ENCODE data around the gene MC1R.
A peak's percentile ranks its signal among the peaks of the same experiment; 100 is the strongest.
"Not testable (repeated sequence)": the region's sequence is repeated elsewhere in the genome, so short reads cannot be mapped to it uniquely, and the experiment has no call there.

Gene MC1R
- total RNA-seq = 9.6 reads per million, percentile 31 among the genes with 10 or more reads in this experiment

DNA sequence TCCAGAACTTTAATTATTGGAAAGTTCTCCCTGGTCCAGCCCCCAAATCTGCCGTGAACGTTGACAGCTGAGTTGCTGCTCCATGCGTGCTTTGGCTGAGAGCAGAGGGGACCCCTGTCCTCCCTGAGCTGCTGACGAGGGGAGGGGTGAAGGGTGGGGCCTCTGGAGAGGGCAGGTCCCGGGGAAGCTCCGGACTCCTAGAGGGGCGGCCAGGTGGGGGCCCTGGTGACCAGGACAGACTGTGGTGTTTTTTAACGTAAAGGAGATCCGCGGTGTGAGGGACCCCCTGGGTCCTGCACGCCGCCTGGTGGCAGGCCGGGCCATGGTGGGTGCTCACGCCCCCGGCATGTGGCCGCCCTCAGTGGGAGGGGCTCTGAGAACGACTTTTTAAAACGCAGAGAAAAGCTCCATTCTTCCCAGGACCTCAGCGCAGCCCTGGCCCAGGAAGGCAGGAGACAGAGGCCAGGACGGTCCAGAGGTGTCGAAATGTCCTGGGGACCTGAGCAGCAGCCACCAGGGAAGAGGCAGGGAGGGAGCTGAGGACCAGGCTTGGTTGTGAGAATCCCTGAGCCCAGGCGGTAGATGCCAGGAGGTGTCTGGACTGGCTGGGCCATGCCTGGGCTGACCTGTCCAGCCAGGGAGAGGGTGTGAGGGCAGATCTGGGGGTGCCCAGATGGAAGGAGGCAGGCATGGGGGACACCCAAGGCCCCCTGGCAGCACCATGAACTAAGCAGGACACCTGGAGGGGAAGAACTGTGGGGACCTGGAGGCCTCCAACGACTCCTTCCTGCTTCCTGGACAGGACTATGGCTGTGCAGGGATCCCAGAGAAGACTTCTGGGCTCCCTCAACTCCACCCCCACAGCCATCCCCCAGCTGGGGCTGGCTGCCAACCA is at the start of gene MC1R:
TSS of gene MC1R (plus strand) at position 410 of the 895 bp plus-strand sequence. CDS start at position 807, 397 bp downstream.
- no peak for DNase-seq

DNA sequence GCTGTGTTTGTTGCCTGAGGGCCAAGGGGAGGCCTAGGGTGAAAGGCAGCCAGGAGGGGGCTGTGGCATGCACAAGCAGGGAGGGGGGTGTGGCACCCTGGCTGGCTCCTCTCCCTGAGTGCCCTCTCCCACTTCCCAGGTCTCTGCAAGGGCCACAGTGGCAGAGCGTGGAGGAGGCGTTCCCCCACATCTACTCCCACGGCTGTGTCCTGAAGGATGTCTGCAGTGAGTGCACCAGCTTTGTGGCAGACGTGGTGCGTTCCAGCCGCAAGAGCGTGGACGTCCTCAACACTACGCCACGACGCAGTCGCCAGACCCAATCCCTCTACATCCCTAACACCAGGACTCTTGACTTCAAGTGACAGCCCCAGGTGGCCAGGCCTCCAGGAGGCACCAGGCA is 48.8 kb upstream of the MC1R start:
- no peak for DNase-seq

DNA sequence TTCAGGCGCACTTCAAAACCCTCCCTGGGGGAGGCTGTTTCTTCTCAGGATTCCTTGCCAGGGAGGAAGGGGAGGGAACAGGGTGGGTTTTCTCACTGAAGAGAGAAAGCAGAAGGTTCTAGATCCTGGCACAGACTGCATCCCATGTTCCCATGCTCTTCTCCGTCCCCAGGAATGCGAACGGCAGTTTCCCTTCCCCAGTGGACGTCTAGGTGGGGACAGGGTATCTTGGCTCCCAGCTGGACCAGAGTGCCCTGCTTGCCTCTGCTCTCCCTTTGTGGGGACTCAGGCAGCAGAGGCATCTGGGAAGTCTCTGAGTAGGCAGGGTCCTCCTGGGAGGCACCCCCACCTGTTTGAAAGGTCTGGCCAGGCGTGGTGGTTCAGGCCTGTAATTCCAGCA is 48.2 kb upstream of the MC1R start:
- no peak for DNase-seq

DNA sequence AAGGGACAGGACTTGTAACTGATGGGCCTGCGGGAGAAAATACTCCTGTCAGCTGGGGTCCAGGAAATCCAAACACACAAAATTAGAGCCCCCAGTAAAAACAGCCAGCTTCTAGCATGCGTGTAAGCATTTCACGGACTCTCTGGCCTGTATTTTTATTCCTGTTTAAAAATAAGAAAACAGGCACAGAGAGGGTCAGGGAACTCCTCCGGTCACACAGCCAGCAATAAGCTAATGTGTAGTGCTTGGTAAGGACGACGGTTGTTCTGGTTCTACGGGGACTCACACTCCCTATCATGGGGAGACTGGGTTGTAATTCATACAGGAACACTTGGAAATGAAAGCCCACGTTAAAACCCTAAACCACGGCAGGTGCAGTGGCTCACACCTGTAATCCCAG is 46.8 kb upstream of the MC1R start:
- no peak for DNase-seq

DNA sequence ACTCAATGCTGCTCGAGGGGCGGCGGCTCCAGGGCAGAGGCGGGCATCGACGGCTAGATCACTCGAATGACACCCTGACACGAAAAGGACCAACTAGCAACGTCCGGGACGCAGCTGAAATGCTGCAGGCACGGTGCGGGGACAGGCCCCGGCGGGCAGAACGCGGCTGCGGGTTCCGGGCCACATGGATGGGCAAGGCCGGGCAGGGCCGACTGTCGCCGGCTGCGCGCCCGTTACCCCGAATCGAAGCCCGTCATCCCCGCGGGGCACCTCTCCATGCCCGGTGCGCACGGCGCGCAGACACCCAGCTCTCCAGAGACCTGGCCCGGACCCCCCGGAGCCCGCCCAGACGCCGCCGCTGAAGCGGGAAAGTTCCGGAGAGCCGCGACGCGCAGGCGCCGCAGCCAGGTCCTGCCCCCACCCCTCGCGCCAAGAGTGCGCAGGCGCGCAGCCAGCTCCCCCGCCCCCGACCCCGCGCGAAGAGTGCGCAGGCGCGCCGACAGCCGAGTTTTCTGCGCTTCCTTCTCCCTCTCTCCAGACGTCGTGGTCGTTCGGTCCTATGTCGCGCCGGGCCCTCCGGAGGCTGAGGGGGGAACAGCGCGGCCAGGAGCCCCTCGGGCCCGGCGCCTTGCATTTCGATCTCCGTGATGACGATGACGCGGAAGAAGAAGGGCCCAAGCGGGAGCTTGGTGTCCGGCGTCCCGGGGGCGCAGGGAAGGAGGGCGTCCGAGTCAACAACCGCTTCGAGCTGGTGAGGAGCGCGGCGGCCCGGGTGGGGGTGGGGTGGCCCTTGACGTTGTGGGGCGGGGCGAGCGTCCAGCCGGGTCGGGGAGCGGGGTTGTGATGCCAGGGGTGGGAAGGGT is 45.3 kb upstream of the MC1R start, which contains the start of gene TCF25:
TSS of gene TCF25 (plus strand) at position 484 of the 863 bp plus-strand sequence. CDS start at position 560, 76 bp downstream.
- peak; percentile 85 for DNase-seq

DNA sequence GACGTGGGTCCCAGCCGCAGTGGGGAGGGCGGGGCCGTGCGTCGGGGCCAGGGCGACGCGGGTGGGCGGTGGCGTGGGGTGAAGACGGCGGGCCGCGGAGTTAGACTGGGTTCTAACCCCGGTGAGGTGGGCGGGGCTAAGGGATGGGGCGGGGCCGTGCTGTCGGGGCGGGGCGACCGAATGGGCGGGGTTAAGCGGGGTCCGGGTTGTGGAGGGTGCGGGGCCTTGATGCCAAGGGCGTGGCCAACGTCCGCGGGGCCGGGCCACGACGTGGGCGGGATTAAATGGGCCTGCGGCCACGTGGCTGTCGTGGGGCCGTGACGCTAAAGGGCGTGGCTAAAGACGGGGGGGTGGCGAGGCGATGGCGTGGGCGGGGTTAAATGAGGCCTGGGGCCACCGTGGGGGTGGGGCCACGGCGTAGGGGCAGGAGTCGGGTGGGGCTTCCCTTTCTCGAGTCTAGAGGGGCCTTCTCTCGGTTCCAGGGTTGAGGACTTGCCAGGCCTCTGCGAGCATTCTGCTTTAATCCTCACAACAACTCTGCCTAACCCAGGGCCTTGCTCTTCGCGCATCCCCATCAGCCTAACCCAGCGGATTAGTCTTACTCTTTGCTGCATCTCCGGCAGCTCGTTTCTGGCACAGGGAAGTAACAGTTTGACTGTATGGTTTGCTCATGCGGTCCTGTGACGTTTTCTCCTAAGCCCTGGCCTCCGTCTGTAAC is 44.5 kb upstream of the MC1R start:
- DNase-seq = peak; percentile 89

DNA sequence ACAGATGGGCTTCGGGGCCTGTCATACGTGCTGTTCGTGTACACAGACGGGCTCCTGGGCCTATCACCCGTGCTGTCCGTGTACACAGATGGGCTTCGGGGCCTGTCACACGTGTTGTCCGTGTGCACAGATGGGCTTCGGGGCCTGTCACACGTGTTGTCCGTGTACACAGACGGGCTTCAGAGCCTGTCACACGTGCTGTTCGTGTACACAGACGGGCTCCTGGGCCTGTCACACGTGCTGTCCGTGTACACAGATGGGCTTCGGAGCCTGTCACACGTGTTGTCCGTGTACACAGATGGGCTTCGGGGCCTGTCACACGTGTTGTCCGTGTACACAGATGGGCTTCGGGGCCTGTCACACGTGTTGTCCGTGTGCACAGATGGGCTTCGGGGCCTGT is 39.5 kb upstream of the MC1R start:
- DNase-seq = not testable (repeated sequence)

DNA sequence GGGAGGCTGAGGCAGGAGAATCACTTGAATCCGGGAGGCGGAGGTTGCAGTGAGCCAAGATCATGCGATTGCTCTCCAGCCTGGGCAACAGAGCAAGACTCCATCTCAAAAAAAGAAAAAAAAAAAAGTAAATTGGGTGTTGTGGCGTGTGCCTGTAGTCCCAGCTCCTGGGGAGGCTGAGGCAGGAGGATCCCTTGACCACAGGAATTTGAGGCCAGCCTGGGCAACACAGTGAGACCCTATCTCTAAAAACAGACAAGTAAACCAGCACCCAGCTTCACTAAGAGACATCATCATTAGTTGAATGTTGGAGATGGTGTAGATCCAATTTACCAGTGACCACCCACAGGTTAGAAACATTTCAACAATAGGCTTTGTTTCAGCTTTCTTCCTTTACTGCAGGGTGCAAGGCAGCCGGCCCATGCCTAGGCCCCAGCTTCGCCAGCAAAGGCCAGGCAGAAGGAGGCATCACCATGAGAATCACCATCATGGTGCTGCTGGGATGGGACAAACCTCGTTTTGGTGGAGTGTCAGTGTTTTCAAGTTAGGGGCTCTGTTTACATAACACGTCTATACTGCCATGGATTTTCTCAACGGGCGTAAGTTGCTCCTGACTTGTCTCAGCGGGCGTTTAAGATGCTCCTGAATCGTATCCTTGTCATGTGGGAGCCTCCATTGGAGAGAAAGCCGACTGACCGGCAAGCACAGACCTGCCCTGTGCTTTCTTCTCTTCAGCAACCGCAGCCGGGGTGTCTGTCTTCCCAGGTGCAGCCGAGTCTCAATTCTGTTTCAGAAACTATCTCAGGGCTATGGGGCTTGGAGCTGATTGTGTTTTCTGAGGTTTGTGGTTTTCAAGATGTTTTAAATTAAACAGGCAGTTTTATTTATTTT is 37.9 kb upstream of the MC1R start:
- no peak for DNase-seq

DNA sequence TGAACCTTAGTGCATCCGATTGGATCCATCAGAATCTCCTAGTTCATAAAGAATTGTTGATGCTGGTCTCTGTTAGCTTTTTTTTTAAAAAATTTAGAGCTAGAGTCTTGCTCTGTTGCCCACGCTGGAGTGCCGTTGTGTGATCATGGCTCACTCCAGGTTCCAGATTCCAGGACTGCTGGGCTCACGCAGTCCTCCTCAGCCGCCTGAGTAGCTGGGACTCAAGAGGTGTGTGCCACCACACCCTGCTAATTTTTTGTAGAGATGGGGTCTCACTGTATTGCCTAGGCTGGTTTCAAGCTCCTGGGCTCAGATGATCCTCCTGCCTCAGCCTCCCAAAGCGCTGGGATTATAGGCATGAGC is 37.3 kb upstream of the MC1R start:
- no peak for DNase-seq

DNA sequence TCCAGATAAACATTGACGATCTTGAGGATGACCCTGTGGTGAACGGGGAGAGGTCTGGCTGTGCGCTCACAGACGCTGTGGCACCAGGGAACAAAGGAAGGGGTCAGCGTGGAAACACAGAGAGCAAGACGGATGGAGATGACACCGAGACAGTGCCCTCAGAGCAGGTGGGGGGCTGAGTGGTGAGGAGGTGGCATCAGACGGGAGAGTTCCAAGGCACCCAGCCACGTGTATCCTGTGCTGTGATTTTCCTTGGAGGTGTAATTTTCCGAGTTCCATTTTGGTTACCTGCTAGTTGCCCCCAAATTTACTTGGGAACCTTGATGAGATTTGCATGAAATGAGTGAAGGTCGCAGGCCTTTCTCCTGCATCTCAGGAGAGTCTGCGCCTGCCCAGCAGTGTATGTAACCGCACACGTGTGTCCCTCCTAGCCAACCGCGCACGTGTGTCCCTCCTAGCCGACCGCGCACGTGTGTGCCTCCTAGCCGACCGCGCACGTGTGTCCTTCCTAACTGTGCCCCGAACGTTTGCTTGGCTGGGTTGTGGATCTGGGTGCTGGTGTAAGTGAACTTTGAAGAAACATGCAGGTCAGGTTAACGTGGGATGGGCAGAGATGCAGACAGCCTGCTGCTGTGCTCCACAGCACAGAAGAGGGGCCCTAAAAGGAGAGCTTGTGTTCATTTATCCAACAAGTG is 35.2 kb upstream of the MC1R start:
- no peak for DNase-seq

DNA sequence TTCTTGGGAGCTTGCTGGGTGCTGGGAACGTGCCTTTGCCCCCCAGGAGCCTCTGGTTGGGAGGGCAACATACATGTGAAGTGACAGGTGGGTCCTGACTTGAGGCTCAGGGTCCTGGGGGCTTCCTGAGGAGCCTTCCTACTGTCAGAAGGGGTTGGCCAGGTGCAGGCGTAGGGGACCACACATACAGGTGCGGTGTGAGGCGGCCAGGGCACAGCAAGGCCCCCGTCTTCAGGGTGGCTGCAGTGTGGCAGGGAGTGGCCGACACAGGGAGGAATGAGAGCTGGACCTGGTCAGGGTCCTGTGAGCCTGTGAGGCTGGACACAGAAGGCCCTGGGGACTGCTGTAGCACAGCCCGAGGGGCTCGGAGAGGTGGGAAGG is 34.6 kb upstream of the MC1R start:
- DNase-seq = no peak

DNA sequence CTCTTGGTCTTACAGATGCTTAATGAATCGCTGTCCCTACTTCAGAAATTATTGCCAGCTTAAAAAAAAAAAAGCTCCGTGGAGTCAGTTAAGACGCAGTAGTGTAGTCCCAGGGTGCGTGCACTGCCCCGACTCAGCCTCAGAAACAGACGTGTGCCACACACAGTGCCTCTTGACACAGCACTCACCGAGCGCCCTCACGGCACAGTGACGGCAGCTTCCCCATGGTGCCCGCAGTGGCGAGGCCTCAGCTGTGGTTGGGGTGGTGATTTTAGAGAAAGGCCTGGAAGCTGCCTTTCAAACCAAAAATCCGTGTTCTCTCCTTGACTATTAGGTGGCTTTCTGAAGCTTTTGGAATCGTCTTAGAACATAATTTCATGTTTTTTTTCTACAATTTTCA is 31.4 kb upstream of the MC1R start:
- no peak for DNase-seq

DNA sequence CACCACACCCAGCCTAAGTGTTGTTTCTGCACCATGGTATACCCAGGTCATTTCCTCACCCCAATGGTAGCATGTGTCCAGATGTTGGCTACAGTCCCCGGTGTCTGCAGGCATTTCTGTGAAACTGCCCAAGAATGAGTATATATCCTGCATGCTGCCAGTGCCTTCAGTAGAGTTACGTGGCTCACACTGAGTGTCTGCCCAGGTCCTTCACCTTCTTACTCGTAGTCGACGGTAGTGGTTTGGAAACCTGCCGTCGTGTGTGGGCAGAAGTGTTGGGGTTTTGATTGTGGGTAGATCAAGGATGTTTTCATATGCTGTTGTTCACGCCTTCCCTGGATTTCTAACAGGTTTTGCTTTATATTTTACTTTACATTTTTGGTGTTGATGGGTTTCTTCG is 28.5 kb upstream of the MC1R start:
- no peak for DNase-seq

DNA sequence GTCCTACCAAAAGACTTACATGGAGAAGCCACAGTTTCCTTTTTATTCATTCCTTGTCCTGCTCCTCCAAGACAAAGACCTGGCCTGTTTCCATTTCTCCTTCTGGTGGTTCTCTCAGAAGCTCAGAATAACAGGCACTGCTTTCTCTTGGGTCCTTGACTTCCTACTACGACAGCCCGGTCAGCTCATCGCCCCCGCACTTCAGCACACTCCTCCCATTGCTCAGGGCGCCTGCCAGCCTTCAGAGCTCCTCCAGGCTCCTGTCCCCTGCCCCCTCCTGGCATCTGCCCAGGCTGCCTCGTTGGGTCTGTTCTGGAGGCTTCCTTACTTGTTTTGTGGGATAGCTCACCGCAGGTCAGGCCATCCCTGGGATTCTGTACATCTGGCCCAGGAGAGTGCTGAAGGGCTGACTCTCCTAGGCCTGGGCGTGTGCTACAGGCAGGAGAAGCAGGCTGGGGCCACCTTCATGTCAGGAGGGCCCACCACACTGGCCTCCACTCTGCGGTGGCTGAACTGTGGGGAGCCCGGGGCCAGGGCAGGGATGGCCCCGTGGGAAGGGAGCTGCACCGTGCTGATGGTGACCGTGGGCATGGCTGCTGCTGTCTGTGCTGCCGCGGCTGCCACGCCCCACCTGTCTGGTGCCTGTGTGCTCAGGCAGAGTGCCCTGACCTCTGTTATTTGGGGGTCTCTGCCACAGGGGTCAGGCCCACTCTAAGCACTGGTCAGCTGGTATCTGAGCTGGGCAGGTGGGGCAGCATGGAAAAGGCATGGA is 27.6 kb upstream of the MC1R start:
- DNase-seq = no peak

DNA sequence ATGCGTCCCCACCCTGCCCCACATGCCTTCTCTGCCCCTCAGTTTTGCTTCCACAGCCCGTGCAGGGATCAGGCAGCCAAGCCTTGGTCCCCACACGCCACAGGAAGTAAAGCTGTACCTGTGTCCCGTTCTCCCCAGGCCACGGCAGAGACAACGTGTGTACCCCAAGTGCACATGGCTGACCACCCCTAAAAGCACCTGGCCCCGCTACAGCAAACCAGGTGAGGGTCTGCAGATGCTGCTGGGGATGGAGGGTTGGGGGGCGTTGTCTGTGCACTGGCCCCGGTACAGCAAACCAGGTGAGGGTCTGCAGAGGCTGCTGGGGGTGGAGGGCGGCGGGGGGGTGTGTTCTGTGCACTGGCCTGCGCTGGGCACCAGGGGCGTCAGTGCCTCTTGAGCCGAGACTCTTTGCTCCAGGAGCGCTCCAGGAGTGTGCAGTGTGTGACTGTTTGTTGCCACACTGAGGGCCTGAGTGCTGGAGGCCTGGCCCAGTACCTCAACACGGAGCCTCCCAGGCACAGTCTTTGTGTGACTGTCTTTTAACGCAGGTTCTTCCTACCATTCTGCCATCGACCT is 26.5 kb upstream of the MC1R start:
- DNase-seq = no peak

DNA sequence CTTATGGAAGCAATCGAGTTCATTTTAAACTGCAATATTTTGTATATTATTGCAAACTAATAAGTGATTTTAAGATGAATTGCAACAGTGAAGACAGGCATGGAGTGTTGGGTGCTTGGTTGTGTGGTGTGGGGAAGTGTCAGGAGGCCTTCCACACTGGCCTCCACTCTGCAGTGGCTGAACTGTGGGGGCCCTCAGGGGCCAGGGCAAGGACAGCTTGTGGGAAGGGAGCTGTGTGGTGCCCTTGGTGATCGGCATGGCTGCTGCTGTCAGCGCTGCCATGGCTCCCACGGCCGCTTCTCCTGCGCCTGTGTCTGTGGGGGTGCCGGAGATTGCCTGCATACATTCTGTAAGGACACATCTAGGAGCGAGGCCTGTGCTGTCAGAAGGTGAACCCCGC is 26.0 kb upstream of the MC1R start:
- DNase-seq = no peak

DNA sequence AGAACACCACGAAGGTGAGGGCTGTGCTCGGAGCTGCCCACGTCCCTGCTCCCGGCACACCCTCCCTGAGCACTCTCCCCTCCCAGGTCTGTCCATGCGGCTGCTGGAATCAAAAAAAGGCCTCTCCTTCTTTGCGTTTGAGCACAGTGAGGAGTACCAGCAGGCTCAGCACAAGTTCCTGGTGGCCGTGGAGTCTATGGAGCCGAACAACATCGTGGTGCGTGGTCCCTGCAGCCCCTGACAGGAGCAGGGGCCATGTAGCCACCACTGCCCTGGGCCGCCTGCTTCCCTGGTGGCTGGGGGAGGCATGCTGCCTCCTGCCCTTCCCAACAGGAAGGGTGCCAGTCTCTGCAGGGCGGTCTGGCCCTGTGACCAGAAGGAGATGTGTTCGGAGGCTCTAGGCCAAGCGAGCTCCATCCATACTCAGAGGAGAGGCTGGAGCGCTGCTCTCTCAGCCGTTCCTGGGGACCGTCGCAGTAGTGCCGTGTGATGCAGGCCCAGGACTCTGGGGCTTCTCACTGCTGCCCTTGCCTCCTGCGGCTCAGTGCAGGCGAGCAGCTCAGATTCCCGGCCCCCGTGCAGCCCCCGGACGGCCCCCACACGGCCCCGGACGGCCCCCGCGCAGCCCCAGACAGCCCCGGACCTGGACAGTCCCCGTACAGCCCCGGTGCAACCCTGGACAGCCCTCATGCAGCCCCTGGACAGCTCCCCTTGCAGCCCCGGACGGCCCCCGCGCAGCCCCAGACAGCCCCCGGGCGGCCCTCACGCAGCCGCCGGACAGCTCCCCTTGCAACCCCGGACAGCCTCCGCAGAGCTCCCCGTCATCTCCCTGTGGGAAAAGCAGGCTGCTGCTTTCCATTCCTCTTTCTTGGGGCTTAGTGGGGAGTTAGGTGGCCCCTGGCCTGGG is 24.8 kb upstream of the MC1R start:
- no peak for DNase-seq

DNA sequence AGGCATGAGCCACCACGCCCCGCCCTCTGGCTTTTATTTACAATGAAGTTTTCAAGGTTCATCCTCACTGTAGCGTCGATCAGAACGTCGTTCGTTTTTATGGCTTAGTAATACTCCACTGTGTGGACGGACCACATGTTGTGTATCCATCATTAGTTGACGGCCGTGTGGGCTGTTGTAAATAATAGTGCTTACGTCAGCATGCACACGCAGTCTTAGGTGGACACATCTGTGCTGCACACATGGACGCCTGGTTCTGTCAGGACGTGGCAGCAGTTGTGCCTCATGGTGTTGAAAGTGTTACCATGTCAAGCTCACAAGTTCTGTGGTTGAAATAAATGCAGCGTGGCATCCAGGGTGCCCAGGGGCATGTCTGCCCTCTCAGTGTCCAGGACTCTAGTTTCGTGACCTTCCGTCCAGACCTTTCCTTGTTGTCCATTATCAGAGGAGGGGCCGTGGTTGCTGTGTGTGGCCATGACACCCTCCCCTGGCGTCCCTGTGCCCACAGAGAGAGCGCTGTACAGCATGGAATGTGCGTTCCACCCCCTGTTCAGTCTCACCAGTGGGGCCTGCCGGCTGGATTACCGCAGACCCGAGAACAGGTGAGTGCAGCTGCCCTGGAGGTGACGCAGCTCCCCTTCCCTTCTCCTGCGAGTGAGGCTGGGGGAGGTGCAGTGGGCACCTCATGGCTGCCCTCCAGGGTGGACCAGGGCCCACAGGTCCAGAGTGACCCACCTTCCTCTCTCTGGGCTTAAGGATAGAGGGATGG is 23.0 kb upstream of the MC1R start:
- DNase-seq = no peak
